ENCODE data around the gene SDHA. TPM values are rescaled to one million over a fixed set of nuclear protein-coding genes. Genes with fewer than 3 reads are reported as not detected.

Gene SDHA
- total RNA-seq, 1 donor from 2014 or later = 91.7 TPM

GRCh38 chr5:218457-219291, 554 bp downstream of the SDHA start:
- H3K27me3 Mint-ChIP-seq (ENCODE audit: low read depth, unreplicated experiment) = no peaks in the 10 kb centered on the region
- H3K9me3 Mint-ChIP-seq (ENCODE audit: unreplicated experiment) = peaks cover 1% of the 10 kb centered on the region
- H3K36me3 Mint-ChIP-seq (ENCODE audit: low read depth, unreplicated experiment) = peaks cover 8% of the 10 kb centered on the region
- peak overlapping the region; percentile 98 for H3K4me3 Mint-ChIP-seq (ENCODE audit: unreplicated experiment)
- Histone ChIP-seq H2AFZ (ENCODE audit: low read depth, low read length) (peak overlapping the region; percentile 57), H4K20me1 (ENCODE audit: insufficient read depth, low read length) (peaks cover 47% of the 10 kb centered on the region), H3K4me3 (ENCODE audit: insufficient read depth, low read depth, low read length) (peak overlapping the region; percentile 89), H3K4me2 (ENCODE audit: low read length) (peak overlapping the region; percentile 92), H3K27me3 (ENCODE audit: insufficient read depth, low read length) (no peaks in the 10 kb centered on the region), H3K36me3 (ENCODE audit: insufficient read depth, low read length) (peaks cover 3% of the 10 kb centered on the region), H3K4me1 (ENCODE audit: insufficient read depth, low read length) (peaks cover 20% of the 10 kb centered on the region), H3K9me3 (ENCODE audit: insufficient read depth, low read depth, low read length) (peaks cover 1% of the 10 kb centered on the region), H3K27ac (ENCODE audit: low read depth, low read length) (peak overlapping the region; percentile 82), H3K79me2 (ENCODE audit: insufficient read depth, low read length) (peaks cover 74% of the 10 kb centered on the region), H3K9ac (ENCODE audit: low read length) (peak overlapping the region; percentile 92)
- H3K27ac Mint-ChIP-seq (ENCODE audit: unreplicated experiment) = peak overlapping the region; percentile 92
- no peak for FAIRE-seq
- TF ChIP-seq EZH2 (IDR thresholded peaks at IDR 0.05; ENCODE audit: insufficient read depth, low read length) = no peak
- no peak for TF ChIP-seq CTCF (IDR thresholded peaks at IDR 0.05; ENCODE audit: insufficient read depth, low read depth, low read length)
- peaks cover 28% of the 10 kb centered on the region for H3K4me1 Mint-ChIP-seq (ENCODE audit: low read depth, unreplicated experiment)
- DNase-seq (ENCODE audit: low read depth) = peak; percentile 14

GRCh38 chr5:219460-219863, 1.3 kb downstream of the SDHA start:
- H3K4me3 Mint-ChIP-seq (ENCODE audit: unreplicated experiment) = peak overlapping the region; percentile 98
- H3K27me3 ChIP-seq (ENCODE audit: insufficient read depth, low read length) = no peaks in the 10 kb centered on the region
- H3K27ac ChIP-seq (ENCODE audit: low read depth, low read length) = peak overlapping the region; percentile 82
- peak overlapping the region; percentile 92 for H3K4me2 ChIP-seq (ENCODE audit: low read length)
- peak overlapping the region; percentile 26 for H3K27ac Mint-ChIP-seq (ENCODE audit: unreplicated experiment)
- no peak overlapping the region for H2AFZ ChIP-seq (ENCODE audit: low read depth, low read length)
- H3K9me3 Mint-ChIP-seq (ENCODE audit: unreplicated experiment) = no peaks in the 10 kb centered on the region
- no peaks in the 10 kb centered on the region for H3K27me3 Mint-ChIP-seq (ENCODE audit: low read depth, unreplicated experiment)
- peak overlapping the region; percentile 92 for H3K9ac ChIP-seq (ENCODE audit: low read length)
- peak; percentile 48 for DNase-seq (ENCODE audit: low read depth)
- peaks cover 20% of the 10 kb centered on the region for H3K4me1 ChIP-seq (ENCODE audit: insufficient read depth, low read length)
- peaks cover 28% of the 10 kb centered on the region for H3K4me1 Mint-ChIP-seq (ENCODE audit: low read depth, unreplicated experiment)
- TF ChIP-seq CTCF (IDR thresholded peaks at IDR 0.05; ENCODE audit: insufficient read depth, low read depth, low read length) = no peak
- TF ChIP-seq EZH2 (IDR thresholded peaks at IDR 0.05; ENCODE audit: insufficient read depth, low read length) = no peak
- FAIRE-seq = no peak
- peaks cover 55% of the 10 kb centered on the region for H4K20me1 ChIP-seq (ENCODE audit: insufficient read depth, low read length)
- peak overlapping the region; percentile 89 for H3K4me3 ChIP-seq (ENCODE audit: insufficient read depth, low read depth, low read length)
- H3K9me3 ChIP-seq (ENCODE audit: insufficient read depth, low read depth, low read length) = no peaks in the 10 kb centered on the region
- peaks cover 75% of the 10 kb centered on the region for H3K79me2 ChIP-seq (ENCODE audit: insufficient read depth, low read length)
- H3K36me3 ChIP-seq (ENCODE audit: insufficient read depth, low read length) = no peaks in the 10 kb centered on the region
- H3K36me3 Mint-ChIP-seq (ENCODE audit: low read depth, unreplicated experiment) = peaks cover 4% of the 10 kb centered on the region

GRCh38 chr5:219991-220390, 1.9 kb downstream of the SDHA start:
- H3K4me1 Mint-ChIP-seq (ENCODE audit: low read depth, unreplicated experiment) = peaks cover 26% of the 10 kb centered on the region
- no peaks in the 10 kb centered on the region for H3K9me3 Mint-ChIP-seq (ENCODE audit: unreplicated experiment)
- H3K36me3 Mint-ChIP-seq (ENCODE audit: low read depth, unreplicated experiment) = peaks cover 3% of the 10 kb centered on the region
- peak overlapping the region; percentile 92 for H3K4me2 ChIP-seq (ENCODE audit: low read length)
- peak overlapping the region; percentile 98 for H3K4me3 Mint-ChIP-seq (ENCODE audit: unreplicated experiment)
- H3K4me1 ChIP-seq (ENCODE audit: insufficient read depth, low read length) = peaks cover 20% of the 10 kb centered on the region
- H3K9ac ChIP-seq (ENCODE audit: low read length) = peak overlapping the region; percentile 92
- no peak overlapping the region for H2AFZ ChIP-seq (ENCODE audit: low read depth, low read length)
- FAIRE-seq (no peak), DNase-seq (ENCODE audit: low read depth) (no peak)
- H3K27me3 Mint-ChIP-seq (ENCODE audit: low read depth, unreplicated experiment) = no peaks in the 10 kb centered on the region
- peak overlapping the region; percentile 89 for H3K4me3 ChIP-seq (ENCODE audit: insufficient read depth, low read depth, low read length)
- peak overlapping the region; percentile 82 for H3K27ac ChIP-seq (ENCODE audit: low read depth, low read length)
- TF ChIP-seq EZH2 (IDR thresholded peaks at IDR 0.05; ENCODE audit: insufficient read depth, low read length) (no peak), CTCF (IDR thresholded peaks at IDR 0.05; ENCODE audit: insufficient read depth, low read depth, low read length) (no peak)
- peaks cover 60% of the 10 kb centered on the region for H4K20me1 ChIP-seq (ENCODE audit: insufficient read depth, low read length)
- no peak overlapping the region for H3K27ac Mint-ChIP-seq (ENCODE audit: unreplicated experiment)
- no peaks in the 10 kb centered on the region for H3K9me3 ChIP-seq (ENCODE audit: insufficient read depth, low read depth, low read length)
- peaks cover 80% of the 10 kb centered on the region for H3K79me2 ChIP-seq (ENCODE audit: insufficient read depth, low read length)
- H3K27me3 ChIP-seq (ENCODE audit: insufficient read depth, low read length) = no peaks in the 10 kb centered on the region
- H3K36me3 ChIP-seq (ENCODE audit: insufficient read depth, low read length) = peaks cover 2% of the 10 kb centered on the region

All from astrocyte (in vitro differentiated cells and primary cell).